Renal cortex interstitium (tissue), 15 donors: ENCODE data around the gene PLA2G4F. TPM values are rescaled to one million over a fixed set of nuclear protein-coding genes. Genes with fewer than 3 reads are reported as not detected.

ENCODE experiments used
- DNase-seq, 11 donors: peaks; one replicate each; pipeline ENCODE4 v3.0.0-alpha.2; 2013; ENCODE audit warnings: low read depth in 9 of 11, low spot score in 4 of 11; ENCODE audit errors: extremely low read depth in 1 of 11
- long read RNA-seq, 16 experiments: transcript quantifications; one replicate each; lab custom pipeline, GENCODE V29; 2026
- polyA plus RNA-seq, 3 donors: library from polyadenylated mRNA; unstranded; fragments of 120-200 nt; gene quantifications; one replicate each; pipeline ENCODE4 v1.2.1, GENCODE V29; 2013; ENCODE audit not compliant: insufficient read length in 3 of 3

Gene PLA2G4F, protein sequence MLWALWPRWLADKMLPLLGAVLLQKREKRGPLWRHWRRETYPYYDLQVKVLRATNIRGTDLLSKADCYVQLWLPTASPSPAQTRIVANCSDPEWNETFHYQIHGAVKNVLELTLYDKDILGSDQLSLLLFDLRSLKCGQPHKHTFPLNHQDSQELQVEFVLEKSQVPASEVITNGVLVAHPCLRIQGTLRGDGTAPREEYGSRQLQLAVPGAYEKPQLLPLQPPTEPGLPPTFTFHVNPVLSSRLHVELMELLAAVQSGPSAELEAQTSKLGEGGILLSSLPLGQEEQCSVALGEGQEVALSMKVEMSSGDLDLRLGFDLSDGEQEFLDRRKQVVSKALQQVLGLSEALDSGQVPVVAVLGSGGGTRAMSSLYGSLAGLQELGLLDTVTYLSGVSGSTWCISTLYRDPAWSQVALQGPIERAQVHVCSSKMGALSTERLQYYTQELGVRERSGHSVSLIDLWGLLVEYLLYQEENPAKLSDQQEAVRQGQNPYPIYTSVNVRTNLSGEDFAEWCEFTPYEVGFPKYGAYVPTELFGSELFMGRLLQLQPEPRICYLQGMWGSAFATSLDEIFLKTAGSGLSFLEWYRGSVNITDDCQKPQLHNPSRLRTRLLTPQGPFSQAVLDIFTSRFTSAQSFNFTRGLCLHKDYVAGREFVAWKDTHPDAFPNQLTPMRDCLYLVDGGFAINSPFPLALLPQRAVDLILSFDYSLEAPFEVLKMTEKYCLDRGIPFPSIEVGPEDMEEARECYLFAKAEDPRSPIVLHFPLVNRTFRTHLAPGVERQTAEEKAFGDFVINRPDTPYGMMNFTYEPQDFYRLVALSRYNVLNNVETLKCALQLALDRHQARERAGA
- polyA plus RNA-seq: 10 to 100 TPM; 20.3 to 31.3 (median 24.2) TPM
- long read RNA-seq, donor 1, full-length matches to known transcripts: 2 of 2 reads
- long read RNA-seq, donor 1, partial matches to known transcripts: 0 of 2 reads
- long read RNA-seq, donor 1, other reads (novel, unspliced or antisense): 0 of 2 reads
- long read RNA-seq, donor 2, full-length matches to known transcripts: 1 of 1 reads
- long read RNA-seq, donor 2, partial matches to known transcripts: 0 of 1 reads
- long read RNA-seq, donor 2, other reads (novel, unspliced or antisense): 0 of 1 reads
- long read RNA-seq, donor 3, full-length matches to known transcripts: 1 of 1 reads
- long read RNA-seq, donor 3, partial matches to known transcripts: 0 of 1 reads
- long read RNA-seq, donor 3, other reads (novel, unspliced or antisense): 0 of 1 reads
- long read RNA-seq, donor 4, full-length matches to known transcripts: 1 of 6 reads
- long read RNA-seq, donor 4, partial matches to known transcripts: 5 of 6 reads
- long read RNA-seq, donor 4, other reads (novel, unspliced or antisense): 0 of 6 reads
- long read RNA-seq, donor 5: 0 reads
- long read RNA-seq, donor 6, full-length matches to known transcripts: 3 of 3 reads
- long read RNA-seq, donor 6, partial matches to known transcripts: 0 of 3 reads
- long read RNA-seq, donor 6, other reads (novel, unspliced or antisense): 0 of 3 reads
- long read RNA-seq, donor 7, partial matches to known transcripts: 0 of 3 reads
- long read RNA-seq, donor 7, other reads (novel, unspliced or antisense): 0 of 3 reads
- long read RNA-seq, donor 8: 0 reads
- long read RNA-seq, donor 9: 0 reads
- long read RNA-seq, donor 10, partial matches to known transcripts: 0 of 1 reads
- long read RNA-seq, donor 10, other reads (novel, unspliced or antisense): 0 of 1 reads
- long read RNA-seq, donor 11: 0 reads
- long read RNA-seq, donor 12, full-length matches to known transcripts: 4 of 4 reads
- long read RNA-seq, donor 12, partial matches to known transcripts: 0 of 4 reads
- long read RNA-seq, donor 12, other reads (novel, unspliced or antisense): 0 of 4 reads
- long read RNA-seq, donor 13: 0 reads
- long read RNA-seq, donor 14, full-length matches to known transcripts: 4 of 4 reads
- long read RNA-seq, donor 14, partial matches to known transcripts: 0 of 4 reads
- long read RNA-seq, donor 14, other reads (novel, unspliced or antisense): 0 of 4 reads
- long read RNA-seq, donor 15: 0 reads
- long read RNA-seq, donor 16, full-length matches to known transcripts: 5 of 19 reads
- long read RNA-seq, donor 16, partial matches to known transcripts: 14 of 19 reads
- long read RNA-seq, donor 16, other reads (novel, unspliced or antisense): 0 of 19 reads

DNA sequence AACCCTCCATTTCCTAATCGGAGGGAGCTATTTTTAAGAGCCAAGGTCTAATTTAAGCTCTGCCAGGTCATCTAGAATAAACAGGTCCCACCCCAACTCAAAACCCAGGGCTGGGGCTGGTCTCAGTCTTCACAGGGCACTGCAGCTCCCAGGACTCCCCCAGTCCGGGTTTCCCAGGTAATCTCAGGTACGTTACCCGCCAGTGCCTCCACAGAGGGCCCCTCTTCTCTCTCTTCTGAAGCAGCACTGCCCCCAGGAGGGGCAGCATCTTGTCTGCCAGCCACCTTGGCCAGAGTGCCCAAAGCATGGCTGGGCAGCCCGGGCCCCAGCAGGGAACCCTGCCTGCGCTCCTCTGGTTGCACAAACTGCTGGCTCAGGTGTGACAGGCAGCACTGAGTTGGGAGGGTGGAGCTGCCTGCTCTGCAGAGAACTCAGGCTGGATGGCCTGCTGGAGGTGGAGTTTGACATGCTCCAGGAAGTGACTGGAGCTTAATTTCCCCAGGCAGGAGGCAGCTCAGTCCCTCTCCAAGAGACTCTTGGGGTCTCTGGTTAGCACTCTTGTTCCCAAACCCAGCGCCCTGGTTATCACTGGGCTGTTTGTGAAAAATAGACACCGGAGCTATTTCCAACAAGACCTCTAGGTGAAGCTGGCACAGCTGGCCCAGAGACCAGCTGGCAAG lies at the start of gene PLA2G4F:
PLA2G4F (minus strand) TSS at position 394 of the 680 bp plus-strand sequence; CDS start at position 307, 87 bp downstream.
- DNase-seq: peak in 2 of 11 donors; percentile 29 to 33

DNA sequence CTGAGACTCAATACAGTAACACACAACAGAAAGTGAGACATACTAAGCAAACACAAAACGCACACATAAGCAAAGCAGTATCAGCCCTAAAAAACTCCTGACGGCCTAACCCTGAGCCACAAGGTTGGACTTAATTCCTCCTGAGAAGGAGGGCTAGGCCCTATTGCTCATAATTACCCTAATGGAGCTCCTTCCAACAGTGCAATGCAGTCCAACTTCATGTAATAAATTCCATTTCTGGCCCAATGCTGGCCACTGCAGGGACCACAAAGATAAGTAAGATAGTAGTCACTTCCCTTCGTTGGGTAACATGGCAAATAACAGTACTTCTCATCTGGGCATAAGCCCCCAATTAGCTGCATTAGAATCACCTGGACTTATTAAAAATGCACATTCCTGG lies 47.5 kb upstream of the PLA2G4F start:
- no peak for DNase-seq

DNA sequence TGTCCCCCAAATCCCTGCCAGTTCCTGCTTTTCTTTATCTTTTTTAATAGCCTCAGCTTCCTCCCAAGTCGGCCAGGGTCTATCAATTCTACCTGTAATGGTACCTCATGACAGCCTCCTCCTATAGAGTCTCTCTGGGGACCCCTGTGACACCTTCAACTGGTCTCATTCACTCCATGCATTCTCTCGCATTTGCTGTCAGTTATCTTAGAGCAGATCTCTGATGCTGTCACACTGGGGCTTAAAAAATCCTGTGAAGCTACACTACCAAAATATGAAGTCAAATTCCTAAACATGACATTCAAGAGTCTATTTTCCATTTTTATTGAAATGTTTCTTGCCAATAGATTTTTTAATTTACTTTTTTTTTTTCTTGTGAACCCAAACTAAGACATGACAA lies 46.2 kb upstream of the PLA2G4F start:
- no peak for DNase-seq

DNA sequence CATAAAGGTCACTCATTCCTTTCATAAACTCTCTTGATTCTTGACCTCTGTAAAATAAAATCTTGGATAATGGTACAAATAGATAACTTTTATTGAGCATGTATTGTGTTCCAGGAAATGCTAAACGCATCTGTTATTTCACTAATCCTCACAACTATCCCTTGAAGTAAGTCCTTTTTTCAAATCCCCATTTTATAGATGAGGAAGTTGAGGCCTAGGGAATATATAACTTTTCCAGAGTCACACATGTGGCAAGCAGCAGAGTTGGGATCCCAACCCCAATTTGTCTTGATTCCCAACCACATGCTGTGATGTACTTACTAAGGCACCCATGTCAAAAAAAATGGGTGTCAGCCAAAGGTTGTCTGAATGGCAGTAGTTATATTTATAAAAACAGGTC lies 45.4 kb upstream of the PLA2G4F start:
- no peak for DNase-seq

DNA sequence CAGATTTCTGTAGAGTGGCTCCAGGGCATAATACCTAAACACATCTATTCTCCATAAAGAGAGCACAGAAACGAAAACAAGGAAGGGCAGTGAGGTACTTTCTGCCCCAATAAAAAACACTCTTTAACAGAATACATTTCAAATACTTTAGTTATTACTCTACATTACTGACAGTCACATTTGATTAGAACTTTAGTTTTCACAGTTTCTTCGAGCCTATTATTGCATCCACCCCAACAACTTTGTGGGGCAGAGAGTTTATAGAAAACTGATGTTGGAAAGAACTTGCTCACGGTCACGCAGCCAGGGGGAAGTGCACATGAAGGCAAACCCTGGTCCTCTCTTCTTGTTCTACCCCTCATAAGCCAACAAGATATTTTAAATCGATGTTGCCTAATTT lies 42.7 kb upstream of the PLA2G4F start:
- no peak for DNase-seq

DNA sequence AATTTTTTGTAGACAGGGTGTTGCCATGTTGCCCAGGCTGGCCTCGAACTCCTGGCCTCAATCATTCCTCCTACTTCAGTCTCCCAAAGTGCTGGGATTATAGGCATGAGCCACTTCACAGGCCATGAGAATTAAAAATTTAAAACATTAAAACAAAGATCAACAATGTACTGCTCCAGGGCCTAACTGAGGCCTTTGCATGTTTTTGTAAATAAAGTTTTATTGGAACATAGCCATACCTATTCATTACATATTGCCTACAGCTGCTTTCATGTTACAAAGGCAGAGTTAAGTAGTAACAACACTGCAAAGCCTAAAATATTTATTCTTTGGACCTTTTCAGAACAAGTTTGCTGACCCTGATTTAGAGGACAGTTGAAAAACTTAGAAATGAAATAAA lies 42.1 kb upstream of the PLA2G4F start:
- DNase-seq: no peak

DNA sequence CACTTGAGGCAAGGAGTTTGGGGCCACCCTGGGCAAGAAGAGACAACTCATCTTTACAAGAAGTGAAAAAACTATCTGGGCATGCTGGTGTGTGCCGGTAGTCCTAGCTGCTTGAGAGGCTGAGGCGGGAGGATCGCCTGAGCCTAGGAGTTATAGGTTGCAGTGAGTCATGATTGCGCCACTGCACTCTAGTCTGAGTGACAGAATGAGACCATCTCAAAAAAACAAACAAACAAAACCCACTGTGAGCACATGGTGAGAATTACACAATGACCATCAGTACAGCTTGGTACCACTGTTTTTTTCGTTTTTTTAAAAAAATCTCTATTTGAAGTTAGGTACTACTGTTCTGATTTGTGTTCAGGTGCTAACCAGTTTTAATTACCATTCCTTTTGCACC lies 38.1 kb upstream of the PLA2G4F start:
- no peak for DNase-seq

DNA sequence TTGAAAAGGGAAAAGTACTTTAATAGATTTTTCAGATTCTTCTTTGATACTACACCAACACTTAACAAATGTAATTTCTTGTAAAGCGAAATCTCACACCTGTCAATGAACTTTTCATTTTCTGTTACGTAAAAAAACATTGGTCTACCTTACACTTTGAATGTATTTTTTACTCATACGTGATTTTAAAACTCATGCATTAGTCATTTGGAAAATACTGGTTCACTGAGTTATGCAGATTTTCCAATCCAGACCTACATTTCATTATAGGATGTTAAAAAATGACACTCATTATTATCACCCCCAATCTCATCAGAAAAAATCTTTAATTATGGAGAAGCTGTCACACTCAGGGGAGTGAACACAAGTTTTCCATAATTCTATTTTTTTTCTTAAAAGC lies 36.9 kb upstream of the PLA2G4F start:
- no peak for DNase-seq

DNA sequence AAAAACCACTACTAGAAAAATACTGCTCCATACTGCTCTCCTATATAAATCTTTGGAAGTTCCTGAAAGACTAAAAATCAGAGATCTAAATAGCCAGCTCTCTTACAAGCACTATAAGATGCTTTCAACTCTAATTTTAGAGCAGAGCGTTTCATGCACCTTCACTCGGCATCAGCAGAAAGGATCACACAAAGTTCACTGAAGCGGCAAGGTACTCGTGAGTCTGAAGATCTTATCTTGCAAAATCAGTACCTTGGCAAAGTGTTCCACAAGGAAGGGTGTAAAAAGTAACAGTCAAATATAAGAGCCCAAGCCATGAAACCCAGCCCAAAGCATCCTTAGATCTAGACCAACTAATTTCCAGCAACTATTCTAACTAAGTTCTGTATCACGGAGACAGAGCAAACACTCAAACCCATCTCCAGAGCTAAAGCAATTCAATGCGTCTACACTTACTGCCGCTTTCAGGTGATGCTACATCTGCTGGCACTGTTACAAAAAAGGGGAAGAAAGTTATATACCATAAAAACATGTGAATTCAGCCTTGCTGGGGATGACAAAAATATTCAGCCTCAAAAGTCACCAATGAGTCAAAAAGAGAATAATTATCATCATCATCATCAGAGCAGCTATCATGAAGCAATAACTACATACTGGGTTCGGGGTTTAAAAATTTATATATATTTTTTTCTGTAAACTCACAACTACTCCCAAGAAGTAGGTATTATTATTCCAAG lies 35.3 kb upstream of the PLA2G4F start:
- DNase-seq: no peak

DNA sequence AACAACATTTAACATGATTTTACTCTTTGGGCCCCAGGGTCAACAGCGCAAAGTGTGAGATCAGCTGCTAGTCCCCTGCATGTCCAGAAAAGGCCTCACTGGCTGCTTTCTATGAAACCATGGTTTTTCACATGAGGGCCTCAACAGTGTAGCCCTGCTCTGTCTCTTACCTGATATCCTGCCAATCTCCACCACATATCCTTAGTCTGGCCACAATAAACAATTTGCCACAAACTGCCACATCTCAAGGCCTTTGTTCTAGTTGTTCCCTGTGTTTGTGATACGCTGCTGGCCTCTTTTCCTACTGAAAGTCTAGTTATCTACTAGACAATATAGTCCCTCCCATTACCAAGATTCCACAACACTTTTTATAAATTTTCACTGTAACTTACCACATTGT lies 33.9 kb upstream of the PLA2G4F start:
- DNase-seq: no peak

DNA sequence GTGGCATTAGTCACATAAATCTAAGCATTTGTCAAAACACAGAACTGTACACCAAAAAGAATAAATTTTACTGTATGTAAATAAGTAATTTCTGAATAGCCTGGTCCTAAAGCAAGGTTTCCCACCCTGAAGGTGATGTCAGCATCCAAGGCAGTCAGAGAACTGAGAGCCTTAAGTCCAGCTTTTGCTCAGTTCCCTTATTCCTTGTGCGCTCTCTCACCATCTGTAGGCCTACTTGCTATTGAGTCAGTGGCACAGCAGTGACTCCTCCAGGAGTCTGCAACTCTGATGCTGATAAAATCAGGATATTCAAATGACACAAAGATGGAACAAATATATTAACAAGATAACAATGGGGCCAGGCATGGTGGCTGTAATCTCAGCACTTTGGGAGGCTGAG lies 29.4 kb upstream of the PLA2G4F start:
- DNase-seq: no peak

DNA sequence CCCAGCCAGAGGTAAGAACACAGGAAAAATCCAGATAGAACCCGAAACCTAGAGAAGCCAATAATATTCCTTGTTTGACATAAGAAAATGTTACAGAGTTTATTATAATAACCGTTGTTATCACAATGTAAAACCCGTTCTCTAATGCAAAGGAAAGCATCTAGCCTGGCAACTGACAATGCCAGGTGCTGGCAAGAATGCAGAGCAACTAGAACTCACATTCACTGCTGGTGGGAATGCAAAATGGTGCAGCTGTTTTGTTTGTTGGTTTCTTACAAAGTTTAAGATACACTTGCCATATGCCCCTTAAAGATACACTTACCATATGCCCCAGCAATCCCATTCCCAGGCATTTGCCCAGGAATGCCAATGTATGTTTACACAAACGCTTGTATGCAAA lies 28.3 kb upstream of the PLA2G4F start:
- DNase-seq: no peak

DNA sequence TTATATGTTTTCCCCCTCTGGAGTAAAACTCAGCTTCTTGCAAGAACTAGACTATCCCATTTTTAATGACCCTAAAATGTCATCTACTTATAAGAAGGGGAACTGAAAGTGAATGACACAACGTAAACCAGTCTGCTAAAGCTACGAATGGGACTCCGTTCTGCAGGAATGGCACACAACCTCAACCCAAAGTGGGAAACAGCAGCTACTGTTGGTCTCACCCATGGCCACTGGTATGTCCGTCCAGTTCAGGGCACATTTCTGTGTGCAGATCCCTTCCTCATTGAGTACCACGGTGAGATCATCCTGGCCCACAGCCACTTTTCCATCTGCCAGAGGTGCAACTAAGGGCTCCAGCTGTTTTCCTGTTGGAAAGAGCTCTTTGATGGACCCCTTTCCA lies 27.9 kb upstream of the PLA2G4F start:
- no peak for DNase-seq

DNA sequence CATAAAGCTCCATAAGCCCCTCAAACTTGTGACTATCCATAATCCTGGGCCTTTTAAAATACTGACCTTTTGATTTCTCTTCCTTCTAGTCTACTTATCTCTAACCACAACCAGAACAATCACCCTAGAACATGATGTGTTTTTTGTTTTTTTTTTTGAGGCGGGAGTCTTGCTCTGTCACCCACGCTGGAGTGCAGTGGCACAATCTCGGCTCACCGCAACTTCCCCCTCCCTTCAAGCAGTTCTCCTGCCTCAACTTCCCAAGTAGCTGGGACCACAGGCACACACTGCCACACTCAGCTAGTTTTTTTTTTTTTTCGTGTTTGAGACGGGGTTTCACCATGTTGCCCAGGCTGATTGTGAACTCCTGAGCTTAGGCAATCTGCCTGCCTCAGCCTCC lies 26.5 kb upstream of the PLA2G4F start:
- no peak for DNase-seq

DNA sequence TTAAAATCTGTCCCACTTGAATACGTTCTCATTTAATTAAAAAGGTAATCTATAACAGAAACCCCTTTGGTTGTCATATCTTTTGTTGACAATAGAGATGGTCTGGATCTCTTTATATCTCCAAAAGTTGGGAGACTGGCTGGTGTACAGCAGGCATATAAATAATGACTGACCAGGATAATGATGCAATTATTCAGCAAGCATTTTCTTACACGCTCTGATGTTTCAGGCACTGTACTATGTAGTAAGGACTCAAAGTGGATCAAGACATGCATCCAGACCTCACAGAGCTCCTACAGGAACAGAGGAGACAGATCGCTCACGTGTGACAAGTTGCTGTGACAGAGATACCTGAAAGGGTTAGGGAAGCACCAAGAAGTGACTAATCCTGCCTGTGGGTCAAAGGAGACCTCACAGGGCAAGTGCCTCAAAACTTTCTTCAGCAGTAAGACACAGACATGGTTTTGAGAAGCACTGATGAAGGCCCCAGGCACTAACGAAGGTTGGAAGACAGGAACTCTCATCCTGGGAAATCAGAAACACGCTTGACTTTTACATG lies 26.0 kb upstream of the PLA2G4F start:
- DNase-seq: no peak

DNA sequence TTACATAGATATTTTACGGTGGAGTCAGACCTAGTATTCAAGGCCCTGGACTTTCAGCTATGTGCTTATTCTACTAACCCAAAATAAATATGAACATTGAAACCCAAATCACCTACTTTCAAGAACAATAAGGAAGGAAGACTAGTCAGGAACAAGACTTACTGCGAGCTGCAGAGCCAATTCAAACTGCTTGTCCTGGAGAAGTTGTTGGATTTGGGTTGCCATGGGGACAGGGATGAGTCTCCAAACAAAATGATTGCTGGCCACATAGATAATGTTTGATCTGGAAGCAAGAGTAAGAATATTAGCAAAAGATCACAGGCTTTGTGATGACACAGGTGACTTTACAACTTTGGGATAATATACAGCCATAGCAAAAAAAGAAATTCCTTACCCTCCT lies 21.6 kb upstream of the PLA2G4F start:
- DNase-seq: no peak
